ENCODE data around the gene LAPTM5.
"Not testable (repeated sequence)": the region's sequence is repeated elsewhere in the genome, so short reads cannot be mapped to it uniquely, and the experiment has no call there.

LAPTM5 gene

DNA sequence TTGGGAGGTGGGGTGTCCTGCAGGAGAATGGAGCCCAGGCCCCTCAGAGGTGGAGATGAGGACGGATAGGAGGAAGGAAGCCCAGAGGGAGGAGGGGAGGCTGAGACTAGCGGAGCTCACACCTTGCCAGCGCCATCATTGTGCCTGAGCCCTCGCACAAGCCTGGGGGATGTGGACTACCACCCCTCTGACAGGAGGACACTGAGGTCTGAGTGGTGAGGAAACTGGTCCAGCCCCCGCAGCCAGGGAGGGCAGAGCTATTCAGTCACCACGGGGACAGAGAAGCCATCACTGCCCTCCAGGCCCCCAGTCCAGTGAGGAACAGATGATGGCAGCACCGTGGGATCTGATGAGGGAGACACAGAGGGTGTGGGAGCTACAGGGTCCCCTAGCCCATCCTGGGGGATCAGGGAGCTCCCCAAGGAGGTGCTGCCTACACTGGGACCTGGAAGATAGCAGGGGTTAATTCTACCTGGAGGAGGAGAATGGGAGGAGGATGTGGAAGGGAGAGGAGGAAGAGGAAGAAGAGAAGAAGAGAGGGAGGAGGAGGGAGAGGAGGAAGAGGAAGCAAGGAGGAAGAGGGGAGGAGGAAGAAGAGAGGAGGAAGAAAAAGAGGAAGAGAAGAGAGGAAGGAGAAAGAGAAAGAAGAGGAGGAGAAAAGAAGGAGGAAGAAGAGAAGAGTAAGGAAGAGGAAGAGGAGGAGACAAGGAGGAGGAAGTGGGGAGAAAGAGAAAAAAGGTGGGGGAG is 65.2 kb downstream of the LAPTM5 start:
- no peak for DNase-seq

DNA sequence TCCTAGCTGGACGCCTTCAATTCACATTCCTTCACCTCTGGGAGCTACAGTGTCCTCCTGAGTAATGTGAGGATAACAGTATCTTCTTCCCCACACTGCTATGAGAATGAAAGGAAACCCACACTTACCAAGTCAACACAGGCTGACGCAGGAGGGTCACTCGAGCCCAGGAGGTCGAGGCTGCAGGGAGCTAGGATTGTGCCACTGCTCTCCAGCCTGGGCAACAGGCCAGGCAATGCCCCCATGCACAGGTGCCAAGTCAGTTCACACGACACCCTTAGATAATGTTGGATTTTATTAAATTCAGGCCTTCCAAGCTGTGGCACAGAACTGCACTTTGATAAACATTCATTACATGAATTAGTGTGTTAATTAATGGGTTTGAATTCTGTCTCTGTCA is 66.1 kb downstream of the LAPTM5 start:
- DNase-seq, result no peak

DNA sequence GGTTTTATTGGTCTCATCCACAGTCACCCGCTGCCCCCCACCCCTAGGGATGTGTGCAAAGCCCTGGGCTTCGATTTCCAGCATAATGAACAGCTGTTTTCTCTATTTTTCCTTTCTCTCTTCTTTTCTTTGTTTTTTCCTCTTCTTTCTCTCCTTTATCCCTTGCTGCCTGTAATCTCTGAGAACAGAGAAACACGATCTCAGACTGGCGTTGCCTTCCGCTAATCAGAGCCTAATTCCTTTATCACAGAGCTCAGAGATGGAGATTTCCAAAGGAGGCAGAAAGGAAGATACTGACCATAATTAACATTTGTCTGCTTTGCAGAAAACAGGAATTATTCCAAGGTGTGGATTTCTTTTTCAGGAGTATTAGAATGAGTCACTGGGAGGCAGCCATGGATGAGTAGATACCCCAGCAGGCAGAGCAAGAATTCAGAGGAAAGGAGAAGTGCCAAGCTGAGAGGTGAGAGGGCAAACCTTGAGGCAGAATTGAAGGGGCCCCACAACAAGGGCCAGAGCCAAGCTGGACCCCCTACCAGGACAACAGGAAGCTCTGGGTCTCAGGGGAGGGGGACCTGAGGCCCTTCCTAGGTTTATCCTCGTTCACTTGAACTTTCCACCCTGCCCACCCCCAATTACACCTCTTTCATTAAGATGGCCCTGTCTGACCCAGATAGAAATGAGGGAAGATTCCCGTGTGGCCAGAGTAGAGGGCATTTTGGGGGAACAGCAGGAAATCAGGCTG is 67.5 kb downstream of the LAPTM5 start:
- DNase-seq, result no peak

DNA sequence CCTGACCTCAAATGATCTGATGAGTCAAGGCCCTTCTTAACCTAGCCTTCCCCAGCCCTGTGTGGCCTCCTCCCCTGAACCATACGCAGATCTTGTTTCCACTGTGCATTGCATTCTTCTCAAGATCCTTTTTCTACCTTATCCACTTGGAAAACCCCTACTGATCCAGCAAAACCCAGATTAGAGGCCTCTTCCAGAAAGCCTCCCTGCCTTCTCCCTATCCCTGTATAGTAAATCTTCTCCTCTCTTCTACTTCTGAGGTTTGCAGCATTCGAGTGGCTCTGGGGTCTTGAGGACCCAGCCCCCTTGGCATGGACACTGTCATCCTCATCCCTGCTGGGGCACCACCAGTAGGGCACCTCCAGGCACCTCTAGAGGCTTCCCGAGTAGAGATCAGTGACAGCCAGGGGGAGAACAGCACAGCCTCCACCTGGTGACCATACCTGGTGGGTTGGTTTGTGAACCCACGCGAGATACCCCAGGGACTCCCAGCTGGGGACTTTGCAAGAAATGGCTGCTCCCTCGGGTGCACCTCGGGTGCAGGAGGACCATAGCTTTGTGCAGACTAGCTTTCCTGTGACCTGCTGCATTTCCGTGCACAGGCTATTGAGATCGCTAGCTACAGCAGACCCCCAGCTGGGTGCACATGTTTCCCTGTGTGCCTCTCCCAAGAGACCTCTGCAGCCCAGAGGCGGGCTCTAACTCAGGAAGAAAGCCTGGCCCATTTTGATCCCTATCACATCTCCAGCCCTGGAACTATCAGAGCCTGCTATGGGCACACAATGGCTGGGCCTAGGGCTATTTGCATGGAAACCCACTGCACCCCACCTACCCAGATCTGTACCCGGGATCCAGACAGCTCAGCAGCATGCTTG is 68.4 kb downstream of the LAPTM5 start:
- no peak for DNase-seq

DNA sequence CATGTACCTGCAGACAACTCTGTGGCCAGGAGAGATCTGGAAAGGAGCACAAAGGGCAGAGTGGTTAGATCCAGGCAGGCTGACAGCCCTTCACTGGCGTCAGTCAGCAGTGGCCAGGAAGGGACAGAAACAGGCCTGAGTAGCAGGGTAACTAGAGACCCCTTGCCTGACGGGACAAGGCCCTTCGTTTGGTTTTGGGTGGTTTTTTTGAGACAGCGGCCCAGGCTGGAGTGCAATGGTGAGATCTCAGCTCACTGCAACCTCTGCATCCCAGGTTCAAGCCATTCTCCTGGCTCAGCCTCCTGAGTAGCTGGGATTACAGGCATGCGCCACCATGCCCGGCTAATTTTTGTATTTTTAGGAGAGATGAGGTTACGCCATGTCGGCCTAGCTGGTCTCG is 69.1 kb downstream of the LAPTM5 start:
- DNase-seq, result not testable (repeated sequence)

DNA sequence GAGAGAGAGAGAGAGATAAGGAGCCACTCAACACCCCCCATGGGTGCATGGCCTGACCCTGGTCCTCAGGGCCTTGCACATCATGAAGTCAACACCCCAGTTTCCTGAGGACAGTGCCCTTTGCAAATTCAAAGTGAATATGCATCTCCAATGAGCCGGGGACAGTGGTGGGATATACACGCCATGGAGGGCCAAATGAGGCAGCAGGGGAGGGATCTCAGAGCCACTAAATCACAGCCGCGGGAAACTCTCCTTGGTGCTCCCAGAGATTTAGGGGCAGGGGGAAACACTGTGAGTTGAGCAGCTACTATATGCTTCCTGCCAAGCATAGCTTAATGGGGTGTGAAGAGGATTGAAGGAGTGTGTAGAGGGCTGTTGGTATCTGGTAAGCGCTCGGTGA is 69.7 kb downstream of the LAPTM5 start:
- DNase-seq, result no peak

DNA sequence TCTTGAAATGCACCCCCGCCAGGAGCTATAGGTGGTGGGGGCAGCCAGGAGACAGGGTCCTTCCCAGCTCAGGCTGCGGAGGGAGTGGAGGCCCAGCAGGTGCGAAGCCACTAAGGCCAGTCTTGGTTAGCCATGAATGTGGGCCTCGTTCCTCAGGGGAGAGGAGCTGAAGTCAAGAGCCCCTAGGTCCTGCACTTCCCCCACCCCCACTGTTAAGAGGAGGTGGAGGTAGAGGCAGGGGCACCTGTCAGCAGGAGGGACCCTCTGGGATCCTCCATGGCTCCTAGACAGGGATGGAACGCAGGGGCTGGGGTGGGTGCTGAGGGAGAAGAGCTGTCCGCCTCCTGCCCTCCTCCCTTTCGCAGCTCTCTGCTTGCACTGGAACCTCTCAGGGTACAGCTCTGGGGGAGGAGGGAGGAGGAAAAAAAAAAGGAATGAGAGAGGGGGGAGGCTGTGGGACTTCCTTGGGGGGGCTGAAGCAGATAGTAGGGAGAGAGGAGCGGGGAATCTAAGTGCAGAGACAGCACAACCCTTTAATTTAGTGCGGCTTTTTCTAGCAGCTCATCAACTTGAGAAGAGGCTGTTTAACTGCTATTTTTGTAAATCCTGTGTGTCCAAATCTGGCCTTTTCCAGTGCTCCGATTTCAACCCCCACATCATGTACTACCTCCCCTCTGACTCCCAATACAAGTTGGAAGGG is 71.2 kb downstream of the LAPTM5 start:
- DNase-seq, result no peak

DNA sequence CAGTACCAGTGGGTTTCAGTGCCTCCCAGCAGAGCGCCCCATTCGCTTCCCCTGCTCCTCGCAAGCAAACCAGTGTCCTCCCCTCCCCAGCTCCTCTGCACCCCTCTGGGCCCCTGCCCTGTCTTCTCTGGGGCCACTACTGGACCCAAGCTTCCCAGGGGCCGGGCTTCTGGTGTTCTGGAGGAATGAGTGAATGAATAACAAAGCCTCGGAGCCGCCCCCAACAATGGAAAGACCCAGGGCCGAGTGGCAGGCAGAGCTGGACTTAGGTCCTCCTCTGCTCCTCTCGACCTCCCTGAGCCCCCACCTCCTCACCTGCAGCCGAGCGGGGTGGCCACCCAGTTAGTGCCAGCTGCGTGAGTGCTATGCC is 71.8 kb downstream of the LAPTM5 start:
- no peak for DNase-seq

DNA sequence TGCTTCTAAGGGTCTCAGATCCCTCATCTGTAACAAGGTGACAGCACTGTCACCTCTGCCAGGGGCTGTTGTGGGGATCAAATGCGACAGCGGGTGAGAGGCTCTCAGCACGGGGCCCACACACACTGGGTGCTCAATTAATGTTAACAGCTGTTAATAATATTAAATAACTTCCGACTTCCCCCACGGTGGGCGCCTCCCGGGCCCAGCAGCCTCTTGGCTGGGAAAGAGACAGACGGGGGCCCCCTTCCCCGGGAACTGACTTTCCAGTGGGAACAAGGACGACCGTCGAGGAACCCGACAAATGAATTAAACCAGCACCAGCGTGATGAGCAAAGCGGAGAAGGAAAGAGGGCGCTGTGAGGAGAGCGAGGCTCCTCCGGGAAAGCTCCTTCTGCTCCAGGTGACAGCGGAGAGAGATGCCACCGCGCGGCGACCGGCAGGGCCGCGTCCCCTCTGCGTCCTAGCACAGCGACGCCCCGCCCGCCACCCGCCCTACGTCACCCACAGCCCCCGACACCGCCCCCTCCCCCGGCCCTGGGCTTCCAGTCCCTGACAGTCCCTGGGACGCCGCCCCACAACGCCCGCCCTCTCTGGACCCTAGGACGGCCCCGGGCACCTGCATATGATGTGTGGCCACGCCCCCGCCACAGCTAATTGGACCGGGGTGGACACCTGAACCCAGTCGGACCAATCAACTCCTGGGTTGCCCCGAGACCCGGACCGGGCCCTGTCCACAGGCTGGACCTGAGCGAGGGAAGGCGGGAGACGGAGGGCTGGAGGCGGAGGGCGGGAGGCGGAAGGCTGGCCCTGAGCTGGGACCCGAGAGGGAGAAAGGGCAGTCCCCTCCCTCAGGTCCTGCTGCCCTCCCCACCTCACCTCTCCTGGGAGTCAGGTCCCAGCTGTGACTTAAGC is 72.4 kb downstream of the LAPTM5 start:
- DNase-seq, result no peak

DNA sequence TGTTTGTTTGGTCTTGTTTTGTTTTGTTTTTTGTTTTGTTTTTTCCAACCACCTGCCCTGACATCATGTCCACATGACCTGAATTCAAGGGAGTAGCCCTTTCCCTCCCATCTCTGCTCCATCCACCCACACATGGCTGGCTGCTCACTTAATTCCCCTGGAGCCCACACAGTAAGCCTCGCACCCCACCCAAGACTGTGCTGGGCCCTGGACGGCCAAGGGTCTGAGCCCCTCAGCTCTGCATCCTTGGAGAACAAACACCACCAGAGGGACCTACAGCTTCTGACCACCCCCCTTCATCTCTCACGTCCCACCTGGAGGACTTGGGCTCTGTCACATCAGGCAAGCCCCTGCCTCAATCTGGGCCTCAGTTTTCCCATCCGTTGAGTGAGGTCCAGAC is 73.3 kb downstream of the LAPTM5 start:
- DNase-seq, result no peak

DNA sequence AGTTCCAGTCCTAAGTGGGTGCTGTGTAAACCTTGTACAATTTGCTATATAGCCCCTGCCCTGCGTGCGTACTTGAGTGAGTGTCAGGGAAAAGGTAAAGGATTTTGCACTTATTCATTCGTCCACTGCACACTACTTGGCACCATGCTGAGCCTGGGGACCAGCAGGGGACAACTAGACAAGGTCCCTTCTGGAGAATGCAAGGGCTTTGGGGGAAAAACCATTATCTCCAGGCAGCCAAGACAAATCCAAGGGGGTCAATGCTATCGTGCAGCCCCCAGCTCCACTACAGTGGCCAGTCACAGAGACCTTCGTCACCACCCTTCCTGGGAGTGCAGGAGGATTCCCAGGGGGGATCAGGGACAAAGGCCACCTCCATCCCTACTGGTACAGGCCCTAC is 73.9 kb downstream of the LAPTM5 start:
- DNase-seq, result no peak
